Esophagus muscularis mucosa (tissue), 4 donors: ENCODE results near the gene SMARCC1.

ENCODE experiments used
- EP300 ChIP-seq: sonication (generic); formaldehyde crosslinking; IDR thresholded peaks from one replicate; pipeline ENCODE4 v1.6.1; 2017; ENCODE audit warnings: antibody characterized with exemption
- POLR2A ChIP-seq: fragments of 450-650 bp; IDR thresholded peaks from one replicate; pipeline ENCODE4 v1.6.1; 2017; ENCODE audit warnings: antibody characterized with exemption, moderate library complexity, mild to moderate bottlenecking, low read depth
- TF ChIP-seq, protein P1 (sequence below), 3 experiments: fragments of 200-600 bp in 2 of 3; fragments of 450-650 bp in 1 of 3; sonication (generic) in 2 of 3; IDR thresholded peaks; one replicate each; pipeline ENCODE4 v1.5.1; 2017 to 2019; ENCODE audit warnings: antibody characterized with exemption in 3 of 3, mild to moderate bottlenecking in 2 of 3, moderate library complexity in 1 of 3

DNA sequence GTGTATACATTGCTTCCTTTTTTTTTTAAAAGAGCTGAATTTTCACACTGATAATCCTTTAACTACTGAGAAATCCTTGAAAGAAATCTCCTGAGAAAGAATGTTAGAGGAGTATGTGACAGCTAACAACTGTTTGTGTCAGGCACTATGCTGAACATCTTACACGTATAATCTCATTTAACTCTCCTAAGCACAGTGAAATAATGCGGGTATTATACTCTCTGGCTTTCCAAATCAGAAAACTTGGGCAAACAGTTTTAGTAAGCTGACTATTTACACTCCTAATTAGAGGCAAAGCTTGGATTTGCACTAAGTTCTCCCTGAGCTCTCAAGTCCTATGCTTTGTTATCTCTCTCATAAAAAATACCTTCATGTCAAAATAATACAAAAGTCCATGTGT is 69.3 kb downstream of the SMARCC1 start:
- TF ChIP-seq, protein P1, sequence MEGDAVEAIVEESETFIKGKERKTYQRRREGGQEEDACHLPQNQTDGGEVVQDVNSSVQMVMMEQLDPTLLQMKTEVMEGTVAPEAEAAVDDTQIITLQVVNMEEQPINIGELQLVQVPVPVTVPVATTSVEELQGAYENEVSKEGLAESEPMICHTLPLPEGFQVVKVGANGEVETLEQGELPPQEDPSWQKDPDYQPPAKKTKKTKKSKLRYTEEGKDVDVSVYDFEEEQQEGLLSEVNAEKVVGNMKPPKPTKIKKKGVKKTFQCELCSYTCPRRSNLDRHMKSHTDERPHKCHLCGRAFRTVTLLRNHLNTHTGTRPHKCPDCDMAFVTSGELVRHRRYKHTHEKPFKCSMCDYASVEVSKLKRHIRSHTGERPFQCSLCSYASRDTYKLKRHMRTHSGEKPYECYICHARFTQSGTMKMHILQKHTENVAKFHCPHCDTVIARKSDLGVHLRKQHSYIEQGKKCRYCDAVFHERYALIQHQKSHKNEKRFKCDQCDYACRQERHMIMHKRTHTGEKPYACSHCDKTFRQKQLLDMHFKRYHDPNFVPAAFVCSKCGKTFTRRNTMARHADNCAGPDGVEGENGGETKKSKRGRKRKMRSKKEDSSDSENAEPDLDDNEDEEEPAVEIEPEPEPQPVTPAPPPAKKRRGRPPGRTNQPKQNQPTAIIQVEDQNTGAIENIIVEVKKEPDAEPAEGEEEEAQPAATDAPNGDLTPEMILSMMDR (IDR thresholded peaks at IDR 0.05) = no peak
- no peak for TF ChIP-seq POLR2A
- TF ChIP-seq EP300 = no peak
